ENCODE data around the gene LRGUK.

Gene LRGUK

DNA sequence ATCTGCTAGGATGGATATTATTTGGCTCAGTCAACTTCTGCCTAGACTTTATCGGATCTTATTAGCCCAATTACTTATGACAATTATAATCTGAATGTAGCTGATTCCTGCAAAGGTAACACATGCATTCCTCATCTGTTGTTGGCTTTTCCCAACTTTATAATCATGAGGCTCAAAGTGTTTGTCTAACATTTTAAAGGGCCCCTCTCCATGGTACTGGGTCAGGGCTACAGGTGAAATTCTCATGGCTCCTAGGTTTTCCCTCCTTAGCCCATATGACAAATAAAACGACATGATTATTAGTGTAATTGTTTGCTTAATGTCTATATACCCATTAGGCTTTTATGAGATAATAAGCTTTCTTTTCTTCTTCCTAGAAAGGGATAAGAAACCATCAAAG is 4.2 kb upstream of the LRGUK start:
- Histone ChIP-seq H3K9me3 (ENCODE audit: control insufficient read depth, insufficient read depth, low read depth, low read length) (no peaks in the 10 kb centered on the region), H3K27ac (ENCODE audit: extremely low read depth, low read depth, low read length) (no peak overlapping the region), H3K4me1 (ENCODE audit: control insufficient read depth, insufficient read depth, low read length) (no peaks in the 10 kb centered on the region), H3K36me3 (ENCODE audit: control insufficient read depth in 2 of 2, insufficient read depth in 1 of 2, low read length in 2 of 2) (no peaks in the 10 kb centered on the region), H3K4me3 (ENCODE audit: low read depth, low read length) (no peak overlapping the region)
- no peak for TF ChIP-seq ZNF433 (tag by site-specific recombination; IDR thresholded peaks at IDR 0.05; ENCODE audit: low read depth)
- TF ChIP-seq, protein P1, sequence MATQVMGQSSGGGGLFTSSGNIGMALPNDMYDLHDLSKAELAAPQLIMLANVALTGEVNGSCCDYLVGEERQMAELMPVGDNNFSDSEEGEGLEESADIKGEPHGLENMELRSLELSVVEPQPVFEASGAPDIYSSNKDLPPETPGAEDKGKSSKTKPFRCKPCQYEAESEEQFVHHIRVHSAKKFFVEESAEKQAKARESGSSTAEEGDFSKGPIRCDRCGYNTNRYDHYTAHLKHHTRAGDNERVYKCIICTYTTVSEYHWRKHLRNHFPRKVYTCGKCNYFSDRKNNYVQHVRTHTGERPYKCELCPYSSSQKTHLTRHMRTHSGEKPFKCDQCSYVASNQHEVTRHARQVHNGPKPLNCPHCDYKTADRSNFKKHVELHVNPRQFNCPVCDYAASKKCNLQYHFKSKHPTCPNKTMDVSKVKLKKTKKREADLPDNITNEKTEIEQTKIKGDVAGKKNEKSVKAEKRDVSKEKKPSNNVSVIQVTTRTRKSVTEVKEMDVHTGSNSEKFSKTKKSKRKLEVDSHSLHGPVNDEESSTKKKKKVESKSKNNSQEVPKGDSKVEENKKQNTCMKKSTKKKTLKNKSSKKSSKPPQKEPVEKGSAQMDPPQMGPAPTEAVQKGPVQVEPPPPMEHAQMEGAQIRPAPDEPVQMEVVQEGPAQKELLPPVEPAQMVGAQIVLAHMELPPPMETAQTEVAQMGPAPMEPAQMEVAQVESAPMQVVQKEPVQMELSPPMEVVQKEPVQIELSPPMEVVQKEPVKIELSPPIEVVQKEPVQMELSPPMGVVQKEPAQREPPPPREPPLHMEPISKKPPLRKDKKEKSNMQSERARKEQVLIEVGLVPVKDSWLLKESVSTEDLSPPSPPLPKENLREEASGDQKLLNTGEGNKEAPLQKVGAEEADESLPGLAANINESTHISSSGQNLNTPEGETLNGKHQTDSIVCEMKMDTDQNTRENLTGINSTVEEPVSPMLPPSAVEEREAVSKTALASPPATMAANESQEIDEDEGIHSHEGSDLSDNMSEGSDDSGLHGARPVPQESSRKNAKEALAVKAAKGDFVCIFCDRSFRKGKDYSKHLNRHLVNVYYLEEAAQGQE (tag by site-specific recombination; IDR thresholded peaks at IDR 0.05), result peak; percentile 74
- CTCF ChIA-PET, result interaction anchor here (0.7 to 1.0 kb wide), 2 partner anchors 18 to 39 kb away, joined by 3 to 4 read pairs; no protein-coding TSS in a partner anchor
- POLR2A ChIA-PET, result no interaction called here

DNA sequence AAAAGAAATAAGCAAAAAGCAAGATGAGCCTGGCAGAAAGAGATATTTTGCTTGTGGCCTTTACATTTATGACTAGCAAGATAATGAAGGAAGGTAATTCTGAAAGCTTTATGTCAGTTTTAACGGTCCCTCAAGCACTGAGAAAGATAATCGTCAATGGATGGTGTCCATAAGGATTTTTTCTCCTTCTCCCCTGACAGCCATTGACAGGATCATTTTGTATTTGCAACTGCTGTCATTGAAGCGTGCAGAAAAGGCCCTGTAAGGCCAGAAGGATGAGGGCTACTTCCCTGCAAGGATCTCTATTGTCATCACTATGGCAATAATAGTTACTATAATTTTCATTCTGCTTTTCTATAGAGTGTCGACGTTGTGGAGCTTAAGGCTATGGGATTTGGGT is 994 bp upstream of the LRGUK start:
- ChIA-PET POLR2A (interaction anchor here (0.7 kb wide), 1 partner anchor 280 kb away, joined by 8 read pairs; no protein-coding TSS in a partner anchor), CTCF (interaction anchor here (0.6 kb wide), 1 partner anchor 9 kb away, joined by 3 read pairs; no protein-coding TSS in a partner anchor)
- Histone ChIP-seq H3K27ac (ENCODE audit: extremely low read depth, low read depth, low read length) (no peak overlapping the region), H3K36me3 (ENCODE audit: control insufficient read depth in 2 of 2, insufficient read depth in 1 of 2, low read length in 2 of 2) (no peaks in the 10 kb centered on the region), H3K9me3 (ENCODE audit: control insufficient read depth, insufficient read depth, low read depth, low read length) (no peaks in the 10 kb centered on the region), H3K4me3 (ENCODE audit: low read depth, low read length) (no peak overlapping the region), H3K4me1 (ENCODE audit: control insufficient read depth, insufficient read depth, low read length) (no peaks in the 10 kb centered on the region)
- TF ChIP-seq ZNF202 (tag by site-specific recombination; IDR thresholded peaks at IDR 0.05; ENCODE audit: borderline replicate concordance), result no peak
- TF ChIP-seq, protein P2, sequence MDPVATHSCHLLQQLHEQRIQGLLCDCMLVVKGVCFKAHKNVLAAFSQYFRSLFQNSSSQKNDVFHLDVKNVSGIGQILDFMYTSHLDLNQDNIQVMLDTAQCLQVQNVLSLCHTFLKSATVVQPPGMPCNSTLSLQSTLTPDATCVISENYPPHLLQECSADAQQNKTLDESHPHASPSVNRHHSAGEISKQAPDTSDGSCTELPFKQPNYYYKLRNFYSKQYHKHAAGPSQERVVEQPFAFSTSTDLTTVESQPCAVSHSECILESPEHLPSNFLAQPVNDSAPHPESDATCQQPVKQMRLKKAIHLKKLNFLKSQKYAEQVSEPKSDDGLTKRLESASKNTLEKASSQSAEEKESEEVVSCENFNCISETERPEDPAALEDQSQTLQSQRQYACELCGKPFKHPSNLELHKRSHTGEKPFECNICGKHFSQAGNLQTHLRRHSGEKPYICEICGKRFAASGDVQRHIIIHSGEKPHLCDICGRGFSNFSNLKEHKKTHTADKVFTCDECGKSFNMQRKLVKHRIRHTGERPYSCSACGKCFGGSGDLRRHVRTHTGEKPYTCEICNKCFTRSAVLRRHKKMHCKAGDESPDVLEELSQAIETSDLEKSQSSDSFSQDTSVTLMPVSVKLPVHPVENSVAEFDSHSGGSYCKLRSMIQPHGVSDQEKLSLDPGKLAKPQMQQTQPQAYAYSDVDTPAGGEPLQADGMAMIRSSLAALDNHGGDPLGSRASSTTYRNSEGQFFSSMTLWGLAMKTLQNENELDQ (tag by site-specific recombination; IDR thresholded peaks at IDR 0.05; ENCODE audit: low read depth), result no peak
- TF ChIP-seq ZNF112 (tag by site-specific recombination; IDR thresholded peaks at IDR 0.05), result no peak
- TF ChIP-seq ZNF19 (tag by site-specific recombination; IDR thresholded peaks at IDR 0.05; ENCODE audit: low read depth), result no peak
- no peak for TF ChIP-seq ZBTB8A (tag by site-specific recombination; IDR thresholded peaks at IDR 0.05)
- TF ChIP-seq ZNF621 (tag by site-specific recombination; IDR thresholded peaks at IDR 0.05), result no peak
- TF ChIP-seq ZNF274 (IDR thresholded peaks at IDR 0.05; ENCODE audit: low read length), result no peak
- no peak for TF ChIP-seq ZNF274 (tag by site-specific recombination; IDR thresholded peaks at IDR 0.05; ENCODE audit: borderline replicate concordance)
- TF ChIP-seq, protein P3, sequence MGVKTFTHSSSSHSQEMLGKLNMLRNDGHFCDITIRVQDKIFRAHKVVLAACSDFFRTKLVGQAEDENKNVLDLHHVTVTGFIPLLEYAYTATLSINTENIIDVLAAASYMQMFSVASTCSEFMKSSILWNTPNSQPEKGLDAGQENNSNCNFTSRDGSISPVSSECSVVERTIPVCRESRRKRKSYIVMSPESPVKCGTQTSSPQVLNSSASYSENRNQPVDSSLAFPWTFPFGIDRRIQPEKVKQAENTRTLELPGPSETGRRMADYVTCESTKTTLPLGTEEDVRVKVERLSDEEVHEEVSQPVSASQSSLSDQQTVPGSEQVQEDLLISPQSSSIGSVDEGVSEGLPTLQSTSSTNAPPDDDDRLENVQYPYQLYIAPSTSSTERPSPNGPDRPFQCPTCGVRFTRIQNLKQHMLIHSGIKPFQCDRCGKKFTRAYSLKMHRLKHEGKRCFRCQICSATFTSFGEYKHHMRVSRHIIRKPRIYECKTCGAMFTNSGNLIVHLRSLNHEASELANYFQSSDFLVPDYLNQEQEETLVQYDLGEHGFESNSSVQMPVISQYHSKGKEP (tag by site-specific recombination; IDR thresholded peaks at IDR 0.05), result no peak
- TF ChIP-seq, protein P4, sequence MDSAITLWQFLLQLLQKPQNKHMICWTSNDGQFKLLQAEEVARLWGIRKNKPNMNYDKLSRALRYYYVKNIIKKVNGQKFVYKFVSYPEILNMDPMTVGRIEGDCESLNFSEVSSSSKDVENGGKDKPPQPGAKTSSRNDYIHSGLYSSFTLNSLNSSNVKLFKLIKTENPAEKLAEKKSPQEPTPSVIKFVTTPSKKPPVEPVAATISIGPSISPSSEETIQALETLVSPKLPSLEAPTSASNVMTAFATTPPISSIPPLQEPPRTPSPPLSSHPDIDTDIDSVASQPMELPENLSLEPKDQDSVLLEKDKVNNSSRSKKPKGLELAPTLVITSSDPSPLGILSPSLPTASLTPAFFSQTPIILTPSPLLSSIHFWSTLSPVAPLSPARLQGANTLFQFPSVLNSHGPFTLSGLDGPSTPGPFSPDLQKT (IDR thresholded peaks at IDR 0.05; ENCODE audit: borderline replicate concordance, low read depth, low read length), result no peak

DNA sequence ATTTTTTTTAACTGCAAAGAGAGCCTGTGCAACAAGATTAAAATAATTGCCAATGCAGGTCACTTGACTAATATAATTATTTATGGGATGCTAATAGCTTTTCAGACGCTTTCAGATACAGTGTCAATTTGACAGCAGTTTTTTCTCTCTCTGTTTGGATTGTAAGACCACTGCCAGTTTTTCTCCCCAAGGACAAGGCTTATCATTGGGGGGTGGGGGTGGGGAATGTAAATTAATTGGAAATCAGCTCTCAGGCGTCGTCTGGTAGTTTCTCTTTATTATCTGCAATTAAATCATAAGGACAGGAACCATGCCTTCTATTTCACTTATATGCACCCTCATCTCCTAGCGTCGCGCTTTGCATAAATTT is 559 bp upstream of the LRGUK start:
- Histone ChIP-seq H3K36me3 (ENCODE audit: control insufficient read depth in 2 of 2, insufficient read depth in 1 of 2, low read length in 2 of 2) (no peaks in the 10 kb centered on the region), H3K4me3 (ENCODE audit: low read depth, low read length) (no peak overlapping the region), H3K4me1 (ENCODE audit: control insufficient read depth, insufficient read depth, low read length) (no peaks in the 10 kb centered on the region), H3K9me3 (ENCODE audit: control insufficient read depth, insufficient read depth, low read depth, low read length) (no peaks in the 10 kb centered on the region), H3K27ac (ENCODE audit: extremely low read depth, low read depth, low read length) (no peak overlapping the region)
- ChIA-PET CTCF (interaction anchor here (0.6 to 1.1 kb wide), 2 partner anchors 9 to 13 kb away, joined by 3 to 6 read pairs; no protein-coding TSS in a partner anchor), POLR2A (interaction anchor here (0.7 kb wide), 1 partner anchor 279 kb away, joined by 8 read pairs; no protein-coding TSS in a partner anchor)
- no peak for TF ChIP-seq TRIM28 (IDR thresholded peaks at IDR 0.05; ENCODE audit: borderline replicate concordance, low read length)
- TF ChIP-seq ZNF341 (tag by site-specific recombination; IDR thresholded peaks at IDR 0.05; ENCODE audit: low read depth), result no peak
- no peak for TF ChIP-seq IKZF3 (tag by site-specific recombination; IDR thresholded peaks at IDR 0.05)
- TF ChIP-seq, protein P5, sequence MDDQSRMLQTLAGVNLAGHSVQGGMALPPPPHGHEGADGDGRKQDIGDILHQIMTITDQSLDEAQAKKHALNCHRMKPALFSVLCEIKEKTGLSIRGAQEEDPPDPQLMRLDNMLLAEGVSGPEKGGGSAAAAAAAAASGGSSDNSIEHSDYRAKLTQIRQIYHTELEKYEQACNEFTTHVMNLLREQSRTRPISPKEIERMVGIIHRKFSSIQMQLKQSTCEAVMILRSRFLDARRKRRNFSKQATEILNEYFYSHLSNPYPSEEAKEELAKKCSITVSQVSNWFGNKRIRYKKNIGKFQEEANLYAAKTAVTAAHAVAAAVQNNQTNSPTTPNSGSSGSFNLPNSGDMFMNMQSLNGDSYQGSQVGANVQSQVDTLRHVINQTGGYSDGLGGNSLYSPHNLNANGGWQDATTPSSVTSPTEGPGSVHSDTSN (CRISPR knock-in tag; IDR thresholded peaks at IDR 0.05), result no peak
- TF ChIP-seq GFI1B (tag by site-specific recombination; IDR thresholded peaks at IDR 0.05), result no peak
- TF ChIP-seq ZNF175 (tag by site-specific recombination; IDR thresholded peaks at IDR 0.05), result no peak
- TF ChIP-seq, protein P6, sequence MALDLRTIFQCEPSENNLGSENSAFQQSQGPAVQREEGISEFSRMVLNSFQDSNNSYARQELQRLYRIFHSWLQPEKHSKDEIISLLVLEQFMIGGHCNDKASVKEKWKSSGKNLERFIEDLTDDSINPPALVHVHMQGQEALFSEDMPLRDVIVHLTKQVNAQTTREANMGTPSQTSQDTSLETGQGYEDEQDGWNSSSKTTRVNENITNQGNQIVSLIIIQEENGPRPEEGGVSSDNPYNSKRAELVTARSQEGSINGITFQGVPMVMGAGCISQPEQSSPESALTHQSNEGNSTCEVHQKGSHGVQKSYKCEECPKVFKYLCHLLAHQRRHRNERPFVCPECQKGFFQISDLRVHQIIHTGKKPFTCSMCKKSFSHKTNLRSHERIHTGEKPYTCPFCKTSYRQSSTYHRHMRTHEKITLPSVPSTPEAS (tag by site-specific recombination; IDR thresholded peaks at IDR 0.05), result no peak
- TF ChIP-seq ZNF558 (tag by site-specific recombination; IDR thresholded peaks at IDR 0.05), result no peak
- TF ChIP-seq ZNF157 (tag by site-specific recombination; IDR thresholded peaks at IDR 0.05), result no peak

All from HEK293 (cell line).